HepG2 (cell line): ENCODE results near the gene TMCC1. TPM values are rescaled to one million over a fixed set of nuclear protein-coding genes. Genes with fewer than 3 reads are reported as not detected.

Source experiments
- CBX2 ChIP-seq, 2 experiments: fragments of 200-600 bp in 1 of 2; sonication (generic); formaldehyde crosslinking in 1 of 2; IDR thresholded peaks; 2 replicates each; pipeline versions ENCODE4 v1.7.0 to v1.8.1; 2018 to 2022; ENCODE audit warnings: low read depth in 2 of 2, low read length in 1 of 2, mild to moderate bottlenecking in 1 of 2, missing genetic modification reagents in 1 of 2
- DMTF1 ChIP-seq: sonication (generic); formaldehyde crosslinking; IDR thresholded peaks from 2 replicates; pipeline ENCODE4 v1.4.0; 2020; ENCODE audit warnings: mild to moderate bottlenecking, missing genetic modification reagents
- FOXK2 ChIP-seq: fragments of 450-650 bp; IDR thresholded peaks from 2 replicates; pipeline ENCODE4 v1.6.1; 2016
- HOMEZ ChIP-seq: IDR thresholded peaks from 2 replicates; pipeline ENCODE4 v1.6.1; 2016; ENCODE audit warnings: low read depth
- ISX ChIP-seq: sonication (generic); formaldehyde crosslinking; conservative IDR thresholded peaks from 2 replicates; pipeline ENCODE4 v1.5.0; 2020; ENCODE audit warnings: missing genetic modification reagents
- NFIC ChIP-seq: IDR thresholded peaks from 2 replicates; pipeline ENCODE4 v1.6.1; 2012; ENCODE audit warnings: mild to moderate bottlenecking, low read length, inconsistent platforms
- PHF20 ChIP-seq: sonication (generic); formaldehyde crosslinking; IDR thresholded peaks from 2 replicates; pipeline ENCODE4 v1.5.0; 2020; ENCODE audit warnings: mild to moderate bottlenecking, missing genetic modification reagents
- PHF5A ChIP-seq: IDR thresholded peaks from one replicate; pipeline ENCODE4 v1.6.1; 2018; ENCODE audit warnings: low read depth, missing genetic modification reagents; ENCODE audit not compliant: unreplicated experiment
- SMARCE1 ChIP-seq: fragments of 450-650 bp; IDR thresholded peaks from 2 replicates; pipeline ENCODE4 v1.6.1; 2017; ENCODE audit warnings: borderline replicate concordance
- TARDBP ChIP-seq: sonication (generic); formaldehyde crosslinking; IDR thresholded peaks from 2 replicates; pipeline ENCODE4 v1.8.0; 2022; ENCODE audit warnings: mild to moderate bottlenecking, missing genetic modification reagents
- ZBTB37 ChIP-seq: sonication (generic); formaldehyde crosslinking; IDR thresholded peaks from 2 replicates; pipeline ENCODE4 v1.4.0; 2020; ENCODE audit warnings: mild to moderate bottlenecking, missing genetic modification reagents
- ZBTB7A ChIP-seq: sonication (generic); formaldehyde crosslinking; IDR thresholded peaks from 2 replicates; pipeline ENCODE4 v1.8.0; 2022; ENCODE audit warnings: mild to moderate bottlenecking, missing genetic modification reagents
- ZFYVE20 ChIP-seq: sonication (generic); formaldehyde crosslinking; IDR thresholded peaks from 2 replicates; pipeline ENCODE4 v1.8.0; 2023; ENCODE audit warnings: low read depth, mild to moderate bottlenecking, moderate library complexity, missing genetic modification reagents, borderline replicate concordance
- ZNF101 ChIP-seq: sonication (generic); formaldehyde crosslinking; IDR thresholded peaks from 2 replicates; pipeline ENCODE4 v1.4.0; 2020; ENCODE audit warnings: mild to moderate bottlenecking, low read depth, missing genetic modification reagents, borderline replicate concordance
- ZNF350 ChIP-seq: sonication (generic); formaldehyde crosslinking; IDR thresholded peaks from 2 replicates; pipeline ENCODE4 v1.4.0; 2020; ENCODE audit warnings: mild to moderate bottlenecking, low read depth, missing genetic modification reagents, borderline replicate concordance
- ZNF44 ChIP-seq: sonication (generic); formaldehyde crosslinking; IDR thresholded peaks from 2 replicates; pipeline ENCODE4 v1.5.1; 2020; ENCODE audit warnings: mild to moderate bottlenecking, missing genetic modification reagents
- ZNF501 ChIP-seq: sonication (generic); formaldehyde crosslinking; IDR thresholded peaks from 2 replicates; pipeline ENCODE4 v1.5.1; 2020; ENCODE audit warnings: mild to moderate bottlenecking, moderate library complexity, missing genetic modification reagents
- ZNF503 ChIP-seq: sonication (generic); formaldehyde crosslinking; IDR thresholded peaks from 2 replicates; pipeline ENCODE4 v1.4.0; 2020; ENCODE audit warnings: missing genetic modification reagents
- ZNF547 ChIP-seq: sonication (generic); formaldehyde crosslinking; IDR thresholded peaks from 2 replicates; pipeline ENCODE4 v1.5.1; 2020; ENCODE audit warnings: mild to moderate bottlenecking, missing genetic modification reagents
- ZNF556 ChIP-seq: sonication (generic); formaldehyde crosslinking; IDR thresholded peaks from 2 replicates; pipeline ENCODE4 v1.4.0; 2020; ENCODE audit warnings: mild to moderate bottlenecking, missing genetic modification reagents, borderline replicate concordance
- ZNF562 ChIP-seq: sonication (generic); formaldehyde crosslinking; IDR thresholded peaks from 2 replicates; pipeline ENCODE4 v1.8.0; 2022; ENCODE audit warnings: missing genetic modification reagents, borderline replicate concordance
- ZNF678 ChIP-seq: sonication (generic); formaldehyde crosslinking; IDR thresholded peaks from 2 replicates; pipeline ENCODE4 v1.4.0; 2020; ENCODE audit warnings: mild to moderate bottlenecking, missing genetic modification reagents
- ZSCAN12 ChIP-seq: sonication (generic); formaldehyde crosslinking; IDR thresholded peaks from 2 replicates; pipeline ENCODE4 v1.9.0; 2021; ENCODE audit warnings: mild to moderate bottlenecking, missing genetic modification reagents
- polyA plus RNA-seq, 8 experiments: library from polyadenylated mRNA; depleted of rRNA in 3 of 8; stranded (reverse) in 7 of 8; unstranded in 1 of 8; fragments of >200 nt; fragmentation: Illumina TruSeq in 4 of 8; extraction: Trizol in 4 of 8; gene quantifications; 2 replicates each; pipeline versions ENCODE4 v1.2.1 to v1.2.3, GENCODE V29; 2011 to 2016; ENCODE audit warnings: low read depth in 4 of 8, missing spikeins in 1 of 8, mixed read lengths in 1 of 8; ENCODE audit not compliant: insufficient read depth in 1 of 8
- total RNA-seq, 5 experiments: library from RNA; depleted of rRNA; stranded (reverse); fragments of >200 nt; fragmentation: Illumina TruSeq; extraction: Trizol; gene quantifications; 2 replicates each; pipeline ENCODE4 v1.2.3, GENCODE V29; 2016; ENCODE audit warnings: low read depth in 1 of 5

The TMCC1 gene
- total and polyA plus RNA-seq, 2 of the 13 experiments (the other 11 are each of a cell fraction or from before 2014, with no cell fraction given), result 12.1 to 264 TPM

- TF ChIP-seq ZNF501 (CRISPR knock-in tag) (no peak; the same call in 1 of the 2 replicates), ZNF547 (0 out of 2 replicates have a peak, but pooled peaks have one; percentile 25), ZNF44 (CRISPR knock-in tag) (no peak), ZNF101 (CRISPR knock-in tag) (no peak), ZBTB37 (CRISPR knock-in tag) (no peak), ZNF503 (CRISPR knock-in tag) (no peak), SMARCE1 (no peak), TARDBP (CRISPR knock-in tag) (peak; percentile 42; the same call in 1 of the 2 replicates), CBX2 (IDR thresholded peaks at IDR 0.05; ENCODE audit: low read depth, low read length) (no peak), CBX2 (CRISPR knock-in tag; IDR thresholded peaks at IDR 0.05; ENCODE audit: low read depth) (no peak), NFIC (no peak), ZSCAN12 (CRISPR knock-in tag) (no peak), PHF5A (CRISPR knock-in tag) (no peak), ZNF678 (CRISPR knock-in tag) (no peak), ZNF562 (no peak), FOXK2 (no peak), HOMEZ (CRISPR knock-in tag) (no peak), ISX (CRISPR knock-in tag) (no peak), ZNF556 (CRISPR knock-in tag) (no peak), PHF20 (CRISPR knock-in tag) (no peak), ZBTB7A (CRISPR knock-in tag) (no peak), ZNF350 (CRISPR knock-in tag) (peak; percentile 17; the same call in 1 of the 2 replicates), DMTF1 (CRISPR knock-in tag) (0 out of 2 replicates have a peak, but pooled peaks have one; percentile 55), ZFYVE20 (CRISPR knock-in tag) (no peak)
Measured at GRCh38 chr3:129655291-129655700, 238.2 kb downstream of the TMCC1 start (continued).
